Inflammatory macrophage (primary cell): Measurements from ENCODE around the gene RNF31.
A peak's percentile ranks its signal among the peaks of the same experiment; 100 is the strongest.

ENCODE experiments used
- DNase-seq, 2 donors: peaks; one replicate each; pipeline ENCODE4 v3.0.0-alpha.2; 2020 to 2022

Gene RNF31

DNA sequence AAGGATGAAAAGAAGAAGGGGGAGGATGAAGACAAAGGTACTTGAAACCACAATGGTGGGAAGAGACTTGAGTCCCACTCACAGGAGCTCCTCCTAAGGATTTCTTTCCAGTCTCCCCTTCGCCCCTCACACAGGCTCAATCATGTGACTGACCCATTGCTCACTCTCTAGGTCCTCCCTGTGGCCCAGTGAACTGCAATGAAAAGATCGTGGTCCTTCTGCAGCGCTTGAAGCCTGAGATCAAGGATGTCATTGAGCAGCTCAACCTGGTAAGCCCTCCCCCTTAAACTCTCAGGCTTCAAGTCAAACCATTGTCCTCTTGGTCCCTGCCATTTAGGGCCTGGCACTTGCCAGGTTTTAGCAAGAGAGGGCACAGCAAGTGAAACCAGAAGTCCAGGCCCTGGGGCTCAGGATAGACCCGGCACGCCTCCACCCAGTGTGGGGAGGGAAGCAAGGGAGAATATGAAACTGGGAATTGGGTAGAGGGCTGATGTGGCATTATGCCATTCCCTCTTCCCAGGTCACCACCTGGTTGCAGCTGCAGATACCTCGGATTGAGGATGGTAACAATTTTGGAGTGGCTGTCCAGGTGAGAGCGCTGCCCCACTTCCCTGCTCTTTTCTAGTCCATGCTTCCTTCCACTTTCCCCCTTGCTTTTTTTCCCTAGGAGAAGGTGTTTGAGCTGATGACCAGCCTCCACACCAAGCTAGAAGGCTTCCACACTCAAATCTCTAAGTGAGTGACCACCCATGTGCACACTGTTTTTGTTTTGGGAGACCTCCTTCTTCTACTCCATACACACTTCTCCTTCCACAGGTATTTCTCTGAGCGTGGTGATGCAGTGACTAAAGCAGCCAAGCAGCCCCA is 9.5 kb upstream of the RNF31 start:
- DNase-seq = no peak

DNA sequence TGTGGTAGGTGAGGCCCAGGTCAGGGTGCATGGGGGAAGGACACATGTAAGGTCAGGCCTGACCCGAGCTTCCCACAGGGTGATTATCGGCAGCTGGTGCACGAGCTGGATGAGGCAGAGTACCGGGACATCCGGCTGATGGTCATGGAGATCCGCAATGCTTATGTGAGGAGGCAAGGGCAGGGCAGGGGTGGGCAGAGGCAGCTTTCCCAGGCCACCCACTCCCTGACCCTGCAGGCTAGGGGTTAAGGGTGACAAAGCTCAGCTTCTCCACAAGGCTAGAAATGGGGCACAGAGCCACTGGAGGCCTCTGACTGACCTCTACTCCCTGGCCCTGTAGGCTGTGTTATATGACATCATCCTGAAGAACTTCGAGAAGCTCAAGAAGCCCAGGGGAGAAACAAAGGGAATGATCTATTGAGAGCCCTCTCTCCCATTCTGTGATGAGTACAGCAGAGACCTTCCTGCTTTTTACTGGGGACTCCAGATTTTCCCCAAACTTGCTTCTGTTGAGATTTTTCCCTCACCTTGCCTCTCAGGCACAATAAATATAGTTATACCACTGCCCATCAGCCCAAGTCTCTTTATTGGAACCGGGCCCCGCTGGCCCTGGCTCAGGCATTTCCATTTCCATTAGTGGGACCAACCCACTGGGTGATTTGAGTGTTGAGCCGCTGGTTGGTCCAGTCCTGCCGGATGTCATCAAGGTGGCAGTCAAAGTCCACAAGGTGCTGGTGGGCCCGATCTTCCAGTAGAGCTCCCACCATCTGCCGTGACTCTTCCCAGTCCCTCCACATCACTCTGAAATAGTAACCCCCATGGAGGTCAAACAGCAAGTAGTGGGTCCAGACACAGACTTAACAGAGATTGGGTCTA is 8.7 kb upstream of the RNF31 start:
- DNase-seq = peak in 1 of 2 donors; percentile 25

- DNase-seq = no peak
Measured at GRCh38 chr14:24139272-24139934, 7.9 kb upstream of the RNF31 start.

DNA sequence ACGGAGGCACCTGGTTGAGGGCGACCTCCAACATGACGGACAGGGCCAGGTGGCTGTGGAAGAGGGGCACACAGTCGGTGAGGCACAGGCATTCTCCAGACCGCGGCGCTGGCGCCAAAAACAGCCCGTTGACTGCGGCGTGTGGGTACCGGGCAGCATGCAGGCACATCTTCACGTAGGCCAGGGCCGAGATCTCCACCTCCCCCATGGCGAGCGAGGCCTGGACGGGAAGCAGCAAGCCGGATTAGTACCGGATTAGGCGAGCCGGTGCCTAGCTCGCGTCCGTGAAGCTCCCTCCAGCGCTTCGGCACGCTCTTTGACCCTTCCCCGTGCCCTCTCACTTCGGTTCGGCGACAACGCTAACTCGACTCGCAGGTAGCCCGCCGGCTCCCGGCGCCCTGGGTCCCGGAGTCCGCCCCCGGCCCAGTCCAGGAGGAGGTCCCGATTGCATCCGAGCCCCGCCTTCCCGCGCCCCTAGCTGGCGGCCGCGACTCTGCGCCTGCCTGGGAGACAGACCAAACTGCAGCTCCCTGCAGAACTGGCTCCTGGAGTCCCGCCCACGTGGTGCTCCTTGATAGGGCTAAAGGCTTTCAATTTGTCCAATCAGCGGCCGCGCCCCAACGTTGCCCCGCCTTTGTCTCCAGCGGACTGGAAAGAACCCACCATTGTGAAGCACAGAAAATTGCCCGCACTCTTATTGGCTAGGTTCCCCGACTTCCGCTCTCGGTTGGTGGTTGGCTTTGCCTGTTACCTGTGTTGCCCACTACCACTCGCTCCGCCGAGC is 6.0 kb upstream of the RNF31 start, which contains the start of gene EMC9:
TSS of gene EMC9 (minus strand) at position 495 of the 784 bp plus-strand sequence. CDS start at position 208, 287 bp downstream.
- DNase-seq = peak; percentile 100

GRCh38 chr14:24143511-24143910 is 3.8 kb upstream of the RNF31 start:
- DNase-seq = peak in 1 of 2 donors; percentile 24

DNA sequence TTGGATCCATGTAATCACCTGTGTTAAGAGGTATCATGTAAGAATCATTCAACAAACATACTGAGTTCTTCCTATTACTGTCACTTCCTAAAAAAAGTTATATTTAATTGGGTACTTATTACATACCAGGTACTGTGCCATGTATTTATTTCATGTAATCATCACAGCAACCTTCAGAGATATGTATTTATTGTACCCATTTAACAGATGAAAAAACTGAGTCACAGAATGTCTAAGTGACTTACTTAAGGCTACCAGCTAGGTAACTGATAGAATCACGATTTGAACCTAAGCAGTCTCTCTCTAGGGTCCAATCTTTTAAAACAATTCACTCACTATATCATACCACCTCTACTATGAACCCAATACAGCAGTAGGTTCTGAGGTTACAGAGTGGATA is 2.8 kb upstream of the RNF31 start:
- no peak for DNase-seq

DNA sequence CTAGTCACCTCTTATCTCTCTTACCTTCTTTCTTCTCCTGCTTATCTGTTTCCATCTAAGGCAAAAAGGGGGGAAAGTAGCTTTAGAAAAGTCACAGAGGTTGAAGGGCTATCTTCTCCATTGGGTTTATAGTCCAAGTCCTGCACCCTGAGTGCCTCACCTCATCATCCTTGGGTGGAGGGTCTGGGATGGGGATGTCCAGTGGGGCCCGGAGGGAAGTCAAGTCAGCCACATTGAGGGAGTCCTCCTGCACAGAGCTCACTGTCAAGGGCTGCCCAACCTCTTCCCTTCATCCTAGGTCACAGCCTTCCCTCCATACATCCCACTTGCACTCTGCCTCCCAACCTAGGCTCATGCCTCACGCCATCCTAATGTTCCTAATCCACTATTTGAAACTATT is 2.1 kb upstream of the RNF31 start:
- no peak for DNase-seq

GRCh38 chr14:24145690-24146452 is 1.4 kb upstream of the RNF31 start:
- DNase-seq = peak; percentile 24 to 39

GRCh38 chr14:24146453-24146977 is 783 bp upstream of the RNF31 start, which contains the start of gene PSME2:
TSS of gene PSME2 (minus strand) at chr14:24146610. CDS start at chr14:24146581, 29 bp downstream.
- DNase-seq = peak; percentile 88 to 96

- no peak for DNase-seq
Measured at GRCh38 chr14:24147761-24148428, 597 bp downstream of the RNF31 start.

DNA sequence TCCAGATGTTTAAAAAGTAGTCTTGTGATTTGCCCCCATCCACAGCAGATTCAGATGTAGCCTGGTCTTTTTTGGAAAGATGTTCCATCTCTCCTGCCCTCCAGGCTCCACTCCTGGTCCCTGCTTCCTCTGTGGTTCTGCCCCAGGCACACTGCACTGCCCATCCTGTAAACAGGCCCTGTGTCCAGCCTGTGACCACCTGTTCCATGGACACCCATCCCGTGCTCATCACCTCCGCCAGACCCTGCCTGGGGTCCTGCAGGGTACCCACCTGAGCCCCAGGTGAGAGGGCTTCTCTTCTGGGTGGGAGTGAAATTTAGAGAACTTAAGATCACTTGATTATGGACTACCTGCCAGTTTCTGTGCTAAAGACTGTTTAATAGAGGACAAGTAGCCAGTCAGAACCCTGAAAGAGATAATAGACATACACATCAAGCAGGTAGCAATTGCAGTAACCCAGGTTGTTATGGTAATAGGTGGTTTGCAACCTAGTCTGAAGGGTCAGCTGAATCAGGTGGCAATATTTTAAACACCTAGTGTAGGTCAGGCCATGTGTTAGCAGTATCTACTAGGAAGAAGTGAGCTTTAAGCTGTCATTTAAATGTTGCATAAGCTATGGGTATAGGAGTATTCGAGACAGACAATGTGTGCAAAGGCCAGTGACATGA is 2.1 kb downstream of the RNF31 start:
- DNase-seq = no peak

GRCh38 chr14:24150061-24150460 is 2.8 kb downstream of the RNF31 start:
- DNase-seq = no peak

DNA sequence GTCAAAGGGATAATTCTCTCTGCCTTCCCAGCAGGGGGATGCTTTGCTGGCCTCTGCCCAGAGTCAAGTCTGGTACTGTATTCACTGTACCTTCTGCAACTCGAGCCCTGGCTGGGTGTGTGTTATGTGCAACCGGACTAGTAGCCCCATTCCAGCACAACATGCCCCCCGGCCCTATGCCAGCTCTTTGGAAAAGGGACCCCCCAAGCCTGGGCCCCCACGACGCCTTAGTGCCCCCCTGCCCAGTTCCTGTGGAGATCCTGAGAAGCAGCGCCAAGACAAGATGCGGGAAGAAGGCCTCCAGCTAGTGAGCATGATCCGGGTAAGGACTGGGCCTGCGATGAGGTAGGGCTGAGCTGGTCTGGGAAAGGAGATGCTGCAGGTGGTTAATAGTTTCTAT is 3.3 kb downstream of the RNF31 start:
- no peak for DNase-seq

DNA sequence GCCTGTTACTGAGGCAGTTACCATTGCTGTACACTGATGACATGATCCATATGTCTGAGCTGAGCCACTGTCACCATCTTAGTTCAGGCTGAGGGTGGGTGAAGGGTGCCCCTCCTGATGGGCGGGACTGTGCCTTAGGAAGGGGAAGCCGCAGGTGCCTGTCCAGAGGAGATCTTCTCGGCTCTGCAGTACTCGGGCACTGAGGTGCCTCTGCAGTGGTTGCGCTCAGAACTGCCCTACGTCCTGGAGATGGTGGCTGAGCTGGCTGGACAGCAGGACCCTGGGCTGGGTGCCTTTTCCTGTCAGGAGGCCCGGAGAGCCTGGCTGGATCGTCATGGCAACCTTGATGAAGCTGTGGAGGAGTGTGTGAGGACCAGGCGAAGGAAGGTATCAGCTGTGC is 3.7 kb downstream of the RNF31 start:
- no peak for DNase-seq

- DNase-seq = no peak
Measured at GRCh38 chr14:24151404-24152080, 4.2 kb downstream of the RNF31 start.

DNA sequence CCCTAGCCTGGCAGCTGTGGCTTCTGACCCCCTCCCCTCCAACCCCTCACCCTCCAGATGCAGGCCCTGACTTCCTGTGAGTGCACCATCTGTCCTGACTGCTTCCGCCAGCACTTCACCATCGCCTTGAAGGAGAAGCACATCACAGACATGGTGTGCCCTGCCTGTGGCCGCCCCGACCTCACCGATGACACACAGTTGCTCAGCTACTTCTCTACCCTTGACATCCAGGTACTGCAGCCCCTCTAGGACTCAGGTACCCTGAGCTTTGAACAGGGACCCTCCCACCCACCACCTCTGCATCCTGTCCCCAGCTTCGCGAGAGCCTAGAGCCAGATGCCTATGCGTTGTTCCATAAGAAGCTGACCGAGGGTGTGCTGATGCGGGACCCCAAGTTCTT is 7.8 kb downstream of the RNF31 start:
- no peak for DNase-seq

DNA sequence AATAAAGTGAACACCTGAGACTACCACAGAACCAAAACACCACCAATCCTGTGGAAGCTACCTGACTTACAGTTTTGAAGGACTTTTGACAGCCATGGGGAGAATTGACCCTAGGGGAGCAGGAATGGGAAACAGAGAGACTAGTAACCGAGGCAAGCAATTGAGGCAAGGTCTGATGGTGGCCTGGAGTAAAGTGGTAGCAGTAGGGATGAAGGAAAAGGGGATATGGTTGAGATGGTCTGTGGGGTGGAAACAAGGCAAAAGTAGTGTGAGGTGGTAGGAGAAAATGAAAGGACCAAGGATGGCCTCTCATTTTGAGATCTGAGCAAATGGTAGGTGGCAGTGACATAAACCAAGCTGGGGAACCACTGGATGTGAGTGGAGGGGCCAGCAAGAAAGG is 9.5 kb downstream of the RNF31 start:
- no peak for DNase-seq

GRCh38 chr14:24157331-24157730 is 10.0 kb downstream of the RNF31 start:
- DNase-seq = no peak
